BJ (cell line): ENCODE results near the gene ACADVL. TPM values are rescaled to one million over a fixed set of nuclear protein-coding genes. Genes with fewer than 3 reads are reported as not detected.

ENCODE experiments used
- CTCF ChIA-PET: fragments of 350-600 bp; formaldehyde crosslinking; extraction: SDS; loops from one replicate; lab custom pipeline; 2021; ENCODE audit warnings: antibody characterized with exemption, inconsistent platforms; lab: Yijun Ruan, JAX
- POLR2A ChIA-PET: fragments of 300-600 bp; sonication (Branson Sonifier 250); formaldehyde crosslinking; extraction: SDS; loops from one replicate; lab custom pipeline; 2021; ENCODE audit warnings: antibody characterized with exemption; lab: Charles Lee
- DNase-seq: peaks from one replicate; pipeline ENCODE4 v3.0.0-alpha.2; 2011; ENCODE audit warnings: low read depth
- H3K27me3 ChIP-seq: 2 replicates; pipeline ENCODE4 v1.6.0; 2011; ENCODE audit warnings: low read length; ENCODE audit not compliant: control insufficient read depth, insufficient read depth
- H3K36me3 ChIP-seq: 2 replicates; pipeline ENCODE4 v1.5.1; 2011; ENCODE audit warnings: low read length; ENCODE audit not compliant: control insufficient read depth, insufficient read depth
- H3K4me3 ChIP-seq: 2 replicates; pipeline ENCODE4 v1.5.1; 2011; ENCODE audit warnings: low read depth, mild to moderate bottlenecking, control low read depth, low read length
- polyA plus RNA-seq: library from polyadenylated mRNA; depleted of rRNA; stranded (reverse); fragments of >200 nt; gene quantifications from 2 replicates; pipeline ENCODE4 v1.2.3, GENCODE V29; 2011
- TF ChIP-seq, protein P1 (sequence below): IDR thresholded peaks from 2 replicates; pipeline ENCODE4 v1.5.1; 2011; ENCODE audit warnings: low read depth, mild to moderate bottlenecking, control low read depth, inconsistent platforms, low read length, moderate library complexity; ENCODE audit not compliant: insufficient read depth

The ACADVL gene
- polyA plus RNA-seq, 1 experiment: 517 TPM

DNA sequence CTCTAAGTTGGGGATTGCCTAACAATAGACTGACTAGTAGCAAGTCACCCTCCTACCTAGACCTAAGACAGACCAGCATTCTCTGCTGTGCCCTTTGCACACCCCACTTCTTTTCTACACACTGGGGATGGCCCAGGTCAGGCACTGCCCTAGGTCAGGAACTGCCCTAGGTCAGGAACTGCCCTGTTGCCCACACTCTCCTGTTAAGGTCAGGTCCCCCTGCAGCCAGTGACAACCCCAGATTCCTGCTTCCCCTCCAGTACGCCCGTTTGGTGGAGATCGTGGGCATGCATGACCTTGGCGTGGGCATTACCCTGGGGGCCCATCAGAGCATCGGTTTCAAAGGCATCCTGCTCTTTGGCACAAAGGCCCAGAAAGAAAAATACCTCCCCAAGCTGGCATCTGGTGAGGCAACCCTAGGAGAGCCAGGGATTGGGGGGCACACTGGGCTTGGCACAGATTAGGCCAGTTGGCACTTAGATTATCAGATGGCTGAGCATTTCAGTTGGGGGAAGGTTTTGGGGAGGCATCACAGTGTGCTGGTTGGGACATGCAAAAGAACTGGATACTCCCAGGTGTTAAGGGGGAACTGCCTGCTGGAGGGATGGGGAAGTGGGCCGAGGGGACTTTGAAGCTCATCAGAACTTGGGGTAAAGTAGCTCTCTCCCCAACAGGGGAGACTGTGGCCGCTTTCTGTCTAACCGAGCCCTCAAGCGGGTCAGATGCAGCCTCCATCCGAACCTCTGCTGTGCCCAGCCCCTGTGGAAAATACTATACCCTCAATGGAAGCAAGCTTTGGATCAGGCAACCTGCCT lies 1.7 kb downstream of the ACADVL start:
- ChIA-PET CTCF (interaction anchor here (1.0 to 3.6 kb wide), 11 partner anchors 8 to 176 kb away, joined by 3 to 50 read pairs (median 4); partner anchors contain the start of gene NEURL4), POLR2A (interaction anchor here (0.6 to 0.7 kb wide), 2 partner anchors 11 to 17 kb away, joined by 3 to 4 read pairs; no protein-coding TSS in a partner anchor)
- H3K27me3 ChIP-seq: no peaks in the 10 kb centered on the region
- no peak for DNase-seq
- H3K36me3 ChIP-seq: peaks cover 31% of the 10 kb centered on the region
- TF ChIP-seq, protein P1, sequence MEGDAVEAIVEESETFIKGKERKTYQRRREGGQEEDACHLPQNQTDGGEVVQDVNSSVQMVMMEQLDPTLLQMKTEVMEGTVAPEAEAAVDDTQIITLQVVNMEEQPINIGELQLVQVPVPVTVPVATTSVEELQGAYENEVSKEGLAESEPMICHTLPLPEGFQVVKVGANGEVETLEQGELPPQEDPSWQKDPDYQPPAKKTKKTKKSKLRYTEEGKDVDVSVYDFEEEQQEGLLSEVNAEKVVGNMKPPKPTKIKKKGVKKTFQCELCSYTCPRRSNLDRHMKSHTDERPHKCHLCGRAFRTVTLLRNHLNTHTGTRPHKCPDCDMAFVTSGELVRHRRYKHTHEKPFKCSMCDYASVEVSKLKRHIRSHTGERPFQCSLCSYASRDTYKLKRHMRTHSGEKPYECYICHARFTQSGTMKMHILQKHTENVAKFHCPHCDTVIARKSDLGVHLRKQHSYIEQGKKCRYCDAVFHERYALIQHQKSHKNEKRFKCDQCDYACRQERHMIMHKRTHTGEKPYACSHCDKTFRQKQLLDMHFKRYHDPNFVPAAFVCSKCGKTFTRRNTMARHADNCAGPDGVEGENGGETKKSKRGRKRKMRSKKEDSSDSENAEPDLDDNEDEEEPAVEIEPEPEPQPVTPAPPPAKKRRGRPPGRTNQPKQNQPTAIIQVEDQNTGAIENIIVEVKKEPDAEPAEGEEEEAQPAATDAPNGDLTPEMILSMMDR: no peak
- no peak overlapping the region for H3K4me3 ChIP-seq

DNA sequence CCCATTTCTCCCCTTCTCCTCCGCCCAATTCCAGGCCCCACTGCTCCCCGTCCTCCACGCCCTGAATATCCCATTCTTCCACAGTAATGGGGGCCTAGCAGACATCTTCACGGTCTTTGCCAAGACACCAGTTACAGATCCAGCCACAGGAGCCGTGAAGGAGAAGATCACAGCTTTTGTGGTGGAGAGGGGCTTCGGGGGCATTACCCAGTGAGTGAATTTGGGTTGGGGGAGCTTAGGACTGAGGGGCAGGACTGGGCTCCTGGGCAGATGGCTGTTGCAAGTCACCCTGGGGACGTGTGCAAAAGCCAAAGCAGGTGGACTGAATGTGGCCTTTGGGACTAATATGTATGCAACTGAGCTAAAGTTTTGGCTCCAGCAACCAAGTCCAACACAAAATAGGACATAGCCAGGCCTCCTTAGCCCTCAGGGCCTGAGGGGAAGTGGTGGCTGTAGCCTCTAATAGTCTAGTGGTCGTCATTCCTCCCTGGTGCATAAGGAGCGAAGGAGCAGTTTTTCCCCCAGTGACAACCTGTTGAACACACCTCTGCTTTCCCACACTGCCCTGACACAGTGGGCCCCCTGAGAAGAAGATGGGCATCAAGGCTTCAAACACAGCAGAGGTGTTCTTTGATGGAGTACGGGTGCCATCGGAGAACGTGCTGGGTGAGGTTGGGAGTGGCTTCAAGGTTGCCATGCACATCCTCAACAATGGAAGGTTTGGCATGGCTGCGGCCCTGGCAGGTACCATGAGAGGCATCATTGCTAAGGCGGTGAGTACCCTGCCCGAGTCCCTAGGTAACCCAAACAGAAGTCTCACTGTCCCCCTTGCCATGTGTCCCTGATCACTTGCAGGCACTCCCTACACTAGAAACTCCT lies 2.6 kb downstream of the ACADVL start:
- POLR2A ChIA-PET: interaction anchor here (0.6 to 0.7 kb wide), 2 partner anchors 10 to 16 kb away, joined by 3 to 4 read pairs; no protein-coding TSS in a partner anchor
- DNase-seq: no peak
- H3K4me3 ChIP-seq: no peak overlapping the region
- CTCF ChIA-PET: interaction anchor here (1.0 to 3.6 kb wide), 4 partner anchors 10 to 177 kb away, joined by 3 to 50 read pairs (median 6); no protein-coding TSS in a partner anchor
- TF ChIP-seq, protein P1: no peak
- H3K27me3 ChIP-seq: no peaks in the 10 kb centered on the region
- H3K36me3 ChIP-seq: peaks cover 36% of the 10 kb centered on the region

DNA sequence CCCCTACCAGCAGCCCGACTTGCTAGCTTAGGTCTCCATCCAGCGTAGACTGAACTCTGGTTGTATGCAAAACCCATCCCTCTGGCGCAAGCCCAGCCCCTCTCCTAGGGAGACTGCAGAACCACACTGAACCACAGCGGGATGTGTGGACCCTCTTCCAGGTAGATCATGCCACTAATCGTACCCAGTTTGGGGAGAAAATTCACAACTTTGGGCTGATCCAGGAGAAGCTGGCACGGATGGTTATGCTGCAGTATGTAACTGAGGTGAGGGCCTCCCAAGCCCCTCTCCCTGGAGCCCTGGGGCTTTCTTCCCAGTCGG lies 3.2 kb downstream of the ACADVL start:
- ChIA-PET POLR2A (no interaction called here), CTCF (interaction anchor here (2.2 kb wide), 1 partner anchor 177 kb away, joined by 5 read pairs; no protein-coding TSS in a partner anchor)
- TF ChIP-seq, protein P1: no peak
- no peak for DNase-seq
- Histone ChIP-seq H3K4me3 (no peak overlapping the region), H3K27me3 (no peaks in the 10 kb centered on the region), H3K36me3 (peaks cover 39% of the 10 kb centered on the region)

DNA sequence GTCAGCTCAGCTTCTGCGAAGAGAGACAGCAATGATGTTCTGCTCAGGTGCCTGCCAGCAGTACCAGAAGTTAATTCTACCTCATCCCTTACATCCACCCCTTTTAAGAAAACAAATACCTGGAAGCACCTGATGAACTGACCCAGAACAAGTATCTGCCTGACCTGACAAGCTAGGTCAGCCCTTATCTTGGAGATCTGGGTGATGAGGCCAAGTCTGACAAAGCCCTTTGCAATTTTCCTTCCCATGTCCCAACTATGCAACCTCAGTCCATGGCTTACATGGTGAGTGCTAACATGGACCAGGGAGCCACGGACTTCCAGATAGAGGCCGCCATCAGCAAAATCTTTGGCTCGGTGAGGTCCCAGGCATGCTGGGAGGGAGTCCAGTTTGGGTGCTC lies 3.6 kb downstream of the ACADVL start:
- Histone ChIP-seq H3K27me3 (no peaks in the 10 kb centered on the region), H3K36me3 (peaks cover 41% of the 10 kb centered on the region), H3K4me3 (no peak overlapping the region)
- TF ChIP-seq, protein P1: no peak
- CTCF ChIA-PET: interaction anchor here (2.2 kb wide), 1 partner anchor 178 kb away, joined by 5 read pairs; no protein-coding TSS in a partner anchor
- POLR2A ChIA-PET: no interaction called here
- no peak for DNase-seq
